Measurements from ENCODE around the gene MRPL37. TPM values are rescaled to one million over a fixed set of nuclear protein-coding genes. Genes with fewer than 3 reads are reported as not detected.

MRPL37 gene
- total RNA-seq, 1 experiment from 2014 or later = 138 TPM

- no peaks in the 10 kb centered on the region for H3K4me1 ChIP-seq (ENCODE audit: control insufficient read depth, insufficient read depth, low read length)
- H3K27me3 ChIP-seq (ENCODE audit: control insufficient read depth, insufficient read depth, low read length) = no peaks in the 10 kb centered on the region
- no peak for ATAC-seq
- H3K36me3 ChIP-seq (ENCODE audit: control insufficient read depth, insufficient read depth, low read length) = peaks cover 15% of the 10 kb centered on the region
- intact Hi-C loops (cut with micrococcal nuclease; ENCODE audit: unreplicated experiment) (no loop called here), in situ Hi-C loops (cut with HindIII; ENCODE audit: low pct_unique_long_range_greater_than_20kb, low sequenced_read_pairs) (no loop called here)
- POLR2A ChIA-PET = no interaction called here
- CTCF ChIA-PET = no interaction called here
- H3K27ac ChIP-seq (ENCODE audit: low read length) = no peak overlapping the region
- no peak for TF ChIP-seq SIN3A (IDR thresholded peaks at IDR 0.05; ENCODE audit: borderline replicate concordance, insufficient read depth, low read depth, low read length)
- TF ChIP-seq CTCF (IDR thresholded peaks at IDR 0.05) = no peak
- TF ChIP-seq REST (IDR thresholded peaks at IDR 0.05; ENCODE audit: insufficient read depth in 1 of 2, low read depth in 2 of 2, low read length in 1 of 2) = no peak
- TF ChIP-seq POLR2AphosphoS5 (IDR thresholded peaks at IDR 0.05; ENCODE audit: low read depth, low read length) = no peak
- TF ChIP-seq TCF7L2 (IDR thresholded peaks at IDR 0.05; ENCODE audit: low read depth, low read length) = no peak
- DNase-seq (ENCODE audit: low read depth, low spot score) = no peak
- no peaks in the 10 kb centered on the region for H3K9me3 ChIP-seq (ENCODE audit: control insufficient read depth, insufficient read depth, low read depth, low read length)
- H3K4me3 ChIP-seq (ENCODE audit: low read depth in 2 of 2, low read length in 2 of 2) = no peak overlapping the region
- no TSS peak for BruUV-seq (replicated peaks)
Measured at GRCh38 chr1:54215523-54215922, 15.6 kb downstream of the MRPL37 start.

GRCh38 chr1:54218883-54219687 is 19.1 kb downstream of the MRPL37 start:
- Histone ChIP-seq H3K9me3 (ENCODE audit: control insufficient read depth, insufficient read depth, low read depth, low read length) (no peaks in the 10 kb centered on the region), H3K4me1 (ENCODE audit: control insufficient read depth, insufficient read depth, low read length) (no peaks in the 10 kb centered on the region), H3K27ac (ENCODE audit: low read length) (no peak overlapping the region), H3K27me3 (ENCODE audit: control insufficient read depth, insufficient read depth, low read length) (no peaks in the 10 kb centered on the region), H3K36me3 (ENCODE audit: control insufficient read depth, insufficient read depth, low read length) (peaks cover 6% of the 10 kb centered on the region), H3K4me3 (ENCODE audit: low read depth in 2 of 2, low read length in 2 of 2) (no peak overlapping the region)
- TF ChIP-seq CTCF (IDR thresholded peaks at IDR 0.05) (no peak), REST (IDR thresholded peaks at IDR 0.05; ENCODE audit: insufficient read depth in 1 of 2, low read depth in 2 of 2, low read length in 1 of 2) (no peak), POLR2AphosphoS5 (IDR thresholded peaks at IDR 0.05; ENCODE audit: low read depth, low read length) (no peak), SIN3A (IDR thresholded peaks at IDR 0.05; ENCODE audit: borderline replicate concordance, insufficient read depth, low read depth, low read length) (no peak), TCF7L2 (IDR thresholded peaks at IDR 0.05; ENCODE audit: low read depth, low read length) (no peak)
- ChIA-PET CTCF (interaction anchor here (0.6 kb wide), 1 partner anchor 269 kb away, joined by 3 read pairs; no protein-coding TSS in a partner anchor), POLR2A (interaction anchor here (0.5 kb wide), 1 partner anchor 13 kb away, joined by 8 read pairs; no protein-coding TSS in a partner anchor)
- in situ Hi-C loops (cut with HindIII; ENCODE audit: low pct_unique_long_range_greater_than_20kb, low sequenced_read_pairs) = no loop called here
- intact Hi-C loops (cut with micrococcal nuclease; ENCODE audit: unreplicated experiment) = no loop called here
- no TSS peak for BruUV-seq (replicated peaks)
- ATAC-seq (no peak), DNase-seq (ENCODE audit: low read depth, low spot score) (no peak)

All from Panc1 (cell line).